Gastrocnemius medialis (tissue), 4 donors: Measurements from ENCODE around the gene FCHO2. TPM values are rescaled to one million over a fixed set of nuclear protein-coding genes. Genes with fewer than 3 reads are reported as not detected.

Experiments used
- ATAC-seq, 2 donors: fragments of 150-250 bp; one replicate each; pipeline ENCODE4 v1.9.1; 2016
- DNase-seq, 2 donors: peaks; one replicate each; pipeline ENCODE4 v3.0.0-alpha.2; 2019
- H3K27ac ChIP-seq, 4 donors: fragments of 200-600 bp; sonication (generic); 1 replicate in 1 of 4; 2 replicates in 3 of 4; pipeline ENCODE4 v1.5.1; 2016 to 2018; ENCODE audit warnings: mild to moderate bottlenecking in 2 of 4, moderate library complexity in 1 of 4
- H3K27me3 ChIP-seq, 3 donors: fragments of 200-600 bp; sonication (generic) in 2 of 3; 1 replicate in 1 of 3; 2 replicates in 2 of 3; pipeline versions ENCODE4 v1.5.1 to v1.6.0; 2016 to 2019; ENCODE audit warnings: mild to moderate bottlenecking in 1 of 3, moderate library complexity in 1 of 3
- H3K36me3 ChIP-seq, 2 donors: fragments of 200-600 bp; sonication (generic) in 1 of 2; one replicate each; pipeline ENCODE4 v1.5.1; 2017 to 2018
- H3K4me1 ChIP-seq, 2 donors: fragments of 200-600 bp; sonication (generic) in 1 of 2; one replicate each; pipeline ENCODE4 v1.5.1; 2016 to 2017; ENCODE audit warnings: mild to moderate bottlenecking in 2 of 2
- H3K4me3 ChIP-seq, 4 donors: fragments of 200-600 bp; sonication (generic) in 3 of 4; 1 replicate in 1 of 4; 2 replicates in 3 of 4; pipeline ENCODE4 v1.5.1; 2016 to 2019; ENCODE audit warnings: mild to moderate bottlenecking in 2 of 4
- H3K9me3 ChIP-seq, 3 donors: fragments of 200-600 bp; sonication (generic) in 2 of 3; 1 replicate in 1 of 3; 2 replicates in 2 of 3; pipeline ENCODE4 v1.5.1; 2016 to 2019
- CTCF ChIP-seq, 5 experiments: fragments of 450-650 bp in 3 of 5; fragments of 200-600 bp in 2 of 5; sonication (generic) in 2 of 5; IDR thresholded peaks in 4 of 5; conservative IDR thresholded peaks in 1 of 5; 1 replicate in 4 of 5; 2 replicates in 1 of 5; pipeline ENCODE4 v1.5.1; 2016 to 2019; ENCODE audit warnings: antibody characterized with exemption in 5 of 5, mild to moderate bottlenecking in 3 of 5, moderate library complexity in 3 of 5
- POLR2A ChIP-seq, 2 donors: fragments of 450-650 bp; IDR thresholded peaks; one replicate each; pipeline ENCODE4 v1.6.1; 2017; ENCODE audit warnings: antibody characterized with exemption in 2 of 2, mild to moderate bottlenecking in 2 of 2, moderate library complexity in 2 of 2
- in situ Hi-C, 4 donors: fragments of 200-750 bp; cut with MboI; loops; one replicate each; pipeline versions ENCODE4 v1.15.0 to v1.8.0; 2017; ENCODE audit warnings: low sequenced_read_pairs in 4 of 4
- intact Hi-C: fragments of 100-400 bp; cut with DNase I; formaldehyde crosslinking; loops from one replicate; pipeline ENCODE4 v1.15.1; 2023; ENCODE audit warnings: low total_unique reads
- total RNA-seq, 4 donors: library from RNA; depleted of rRNA; stranded (reverse); fragments of >200 nt; gene quantifications; one replicate each; pipeline versions ENCODE4 v1.1.0 to v1.2.3, GENCODE V29; 2016

FCHO2 gene
- total RNA-seq, 4 donors from 2014 or later: 8.3 to 14.8 (median 12.3) TPM

- peaks cover 36% of the 10 kb centered on the region in 2 donors for H3K4me1 ChIP-seq
- no peak for TF ChIP-seq CTCF (IDR thresholded peaks at IDR 0.05 in 4 of 5, conservative IDR thresholded peaks at IDR 0.05 in 1 of 5)
- no peak for TF ChIP-seq POLR2A (IDR thresholded peaks at IDR 0.05)
- H3K9me3 ChIP-seq: no peaks in the 10 kb centered on the region
- no peaks in the 10 kb centered on the region for H3K36me3 ChIP-seq
- peak overlapping the region; percentile 92 to 97 (median 96) for H3K27ac ChIP-seq
- intact Hi-C loops (no loop called here), in situ Hi-C loops (loop anchor here in 1 of 4 donors (25.0 kb wide), 1 partner anchor 342 kb away; no protein-coding TSS in a partner anchor)
- H3K4me3 ChIP-seq: no peak overlapping the region
- no peaks in the 10 kb centered on the region for H3K27me3 ChIP-seq
- ATAC-seq (no peak), DNase-seq (no peak)
These were observed 1.5 kb upstream of the FCHO2 start for GRCh38 chr5:72954389-72954788.

- ATAC-seq (peak; percentile 66 to 76), DNase-seq (peak in 1 of 2 donors; percentile 46)
- Histone ChIP-seq H3K36me3 (no peaks in the 10 kb centered on the region), H3K4me3 (peak overlapping the region; percentile 71 to 85 (median 80)), H3K9me3 (no peaks in the 10 kb centered on the region), H3K4me1 (peaks cover 41 to 43% of the 10 kb centered on the region in 2 donors), H3K27me3 (no peaks in the 10 kb centered on the region), H3K27ac (peak overlapping the region; percentile 92 to 97 (median 96))
- intact Hi-C loops (loop anchor here (5.0 kb wide), 2 partner anchors 107 to 333 kb away; no protein-coding TSS in a partner anchor), in situ Hi-C loops (loop anchor here in 1 of 4 donors (25.0 kb wide), 1 partner anchor 343 kb away; no protein-coding TSS in a partner anchor)
- TF ChIP-seq CTCF (IDR thresholded peaks at IDR 0.05 in 4 of 5, conservative IDR thresholded peaks at IDR 0.05 in 1 of 5) (no peak), POLR2A (IDR thresholded peaks at IDR 0.05) (no peak)
These were observed 586 bp upstream of the FCHO2 start for GRCh38 chr5:72955143-72955767.

GRCh38 chr5:72956324-72957140, 691 bp downstream of the FCHO2 start:
- Histone ChIP-seq H3K4me3 (peak overlapping the region; percentile 71 to 85 (median 80)), H3K9me3 (no peaks in the 10 kb centered on the region), H3K27me3 (no peaks in the 10 kb centered on the region), H3K4me1 (peaks cover 41 to 43% of the 10 kb centered on the region in 2 donors), H3K36me3 (no peaks in the 10 kb centered on the region), H3K27ac (peak overlapping the region; percentile 92 to 97 (median 96))
- ATAC-seq: peak; percentile 63 to 68
- TF ChIP-seq CTCF (IDR thresholded peaks at IDR 0.05 in 4 of 5, conservative IDR thresholded peaks at IDR 0.05 in 1 of 5) (no peak), POLR2A (IDR thresholded peaks at IDR 0.05) (no peak)
- DNase-seq: peak; percentile 25 to 37
- in situ Hi-C loops: loop anchor here in 1 of 4 donors (25.0 kb wide), 1 partner anchor 344 kb away; no protein-coding TSS in a partner anchor
- intact Hi-C loops: loop anchor here (2.0 to 5.0 kb wide), 3 partner anchors 106 to 334 kb away; partner anchors contain the start of gene TNPO1

- Histone ChIP-seq H3K9me3 (no peaks in the 10 kb centered on the region), H3K4me3 (peak overlapping the region; percentile 71 to 85 (median 80)), H3K27me3 (no peaks in the 10 kb centered on the region), H3K4me1 (peaks cover 41 to 43% of the 10 kb centered on the region in 2 donors), H3K36me3 (no peaks in the 10 kb centered on the region), H3K27ac (peak overlapping the region; percentile 92 to 97 (median 96))
- in situ Hi-C loops (loop anchor here in 1 of 4 donors (25.0 kb wide), 1 partner anchor 345 kb away; no protein-coding TSS in a partner anchor), intact Hi-C loops (loop anchor here (2.0 to 5.0 kb wide), 3 partner anchors 105 to 335 kb away; partner anchors contain the start of gene TNPO1)
- no peak for ATAC-seq
- no peak for DNase-seq
- TF ChIP-seq CTCF (IDR thresholded peaks at IDR 0.05 in 4 of 5, conservative IDR thresholded peaks at IDR 0.05 in 1 of 5) (no peak), POLR2A (IDR thresholded peaks at IDR 0.05) (no peak)
These were observed 1.5 kb downstream of the FCHO2 start for GRCh38 chr5:72957337-72957736.
